AG10803 (cell line): ENCODE data around the gene SLC4A3.

Source experiments
- DNase-seq: peaks from one replicate; pipeline ENCODE4 v3.0.0; 2010; ENCODE audit warnings: low read depth
- H3K4me3 ChIP-seq: 2 replicates; pipeline ENCODE4 v1.5.1; 2011; ENCODE audit warnings: mild to moderate bottlenecking, low read length, control low read depth
- CTCF ChIP-seq: conservative IDR thresholded peaks from 2 replicates; pipeline ENCODE4 v1.5.1; 2011; ENCODE audit warnings: mild to moderate bottlenecking, low read length, control low read depth, inconsistent platforms

The SLC4A3 gene

GRCh38 chr2:219628986-219629901 lies 1.8 kb downstream of the SLC4A3 start:
- DNase-seq = no peak
- H3K4me3 ChIP-seq = no peak overlapping the region
- no peak for TF ChIP-seq CTCF

- TF ChIP-seq CTCF = no peak
- no peak overlapping the region for H3K4me3 ChIP-seq
- no peak for DNase-seq
Measured at GRCh38 chr2:219629976-219630695, 2.7 kb downstream of the SLC4A3 start.

- H3K4me3 ChIP-seq = no peak overlapping the region
- no peak for DNase-seq
- TF ChIP-seq CTCF = no peak
Measured at GRCh38 chr2:219630770-219631405, 3.5 kb downstream of the SLC4A3 start.

- H3K4me3 ChIP-seq = no peak overlapping the region
- no peak for DNase-seq
- no peak for TF ChIP-seq CTCF
Measured at GRCh38 chr2:219631406-219631891, 4.0 kb downstream of the SLC4A3 start.

- H3K4me3 ChIP-seq = no peak overlapping the region
- no peak for TF ChIP-seq CTCF
- no peak for DNase-seq
Measured at GRCh38 chr2:219631904-219632759, 4.7 kb downstream of the SLC4A3 start.

- no peak overlapping the region for H3K4me3 ChIP-seq
- no peak for DNase-seq
- no peak for TF ChIP-seq CTCF
Measured at GRCh38 chr2:219632760-219633105, 5.3 kb downstream of the SLC4A3 start.
